ENCODE measurements around the gene GATD1. TPM values are rescaled to one million over a fixed set of nuclear protein-coding genes. Genes with fewer than 3 reads are reported as not detected.

The GATD1 gene
- total RNA-seq, 1 experiment from 2014 or later: 27.5 TPM

GRCh38 chr11:813456-814096, 36.3 kb upstream of the GATD1 start:
- in situ Hi-C loops (cut with HindIII; ENCODE audit: low pct_unique_long_range_greater_than_20kb, low sequenced_read_pairs): no loop called here
- DNase-seq (ENCODE audit: low read depth): no peak

- no peak for DNase-seq (ENCODE audit: low read depth)
- in situ Hi-C loops (cut with HindIII; ENCODE audit: low pct_unique_long_range_greater_than_20kb, low sequenced_read_pairs): no loop called here
Measured at GRCh38 chr11:813072-813455, 35.8 kb upstream of the GATD1 start.

DNA sequence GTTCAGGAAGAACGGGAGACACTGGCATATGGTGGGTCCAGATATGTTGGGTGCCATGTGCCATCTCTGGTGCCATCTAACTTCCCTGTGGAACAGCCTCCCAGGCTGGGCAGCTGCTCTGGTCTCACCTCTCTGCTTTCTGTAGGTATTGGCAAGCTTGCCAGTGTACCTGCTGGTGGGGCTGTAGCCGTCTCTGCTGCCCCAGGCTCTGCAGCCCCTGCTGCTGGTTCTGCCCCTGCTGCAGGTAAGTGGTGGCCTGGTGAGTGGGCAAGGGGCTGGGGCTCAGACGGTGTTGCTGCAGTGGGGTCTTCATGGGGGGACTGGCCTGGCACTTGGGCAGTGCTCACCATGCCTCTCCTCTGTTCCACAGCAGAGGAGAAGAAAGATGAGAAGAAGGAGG, 35.1 kb upstream of the GATD1 start:
- DNase-seq (ENCODE audit: low read depth): no peak
- in situ Hi-C loops (cut with HindIII; ENCODE audit: low pct_unique_long_range_greater_than_20kb, low sequenced_read_pairs): no loop called here

GRCh38 chr11:811446-812245, 34.4 kb upstream of the GATD1 start:
- in situ Hi-C loops (cut with HindIII; ENCODE audit: low pct_unique_long_range_greater_than_20kb, low sequenced_read_pairs): no loop called here

DNA sequence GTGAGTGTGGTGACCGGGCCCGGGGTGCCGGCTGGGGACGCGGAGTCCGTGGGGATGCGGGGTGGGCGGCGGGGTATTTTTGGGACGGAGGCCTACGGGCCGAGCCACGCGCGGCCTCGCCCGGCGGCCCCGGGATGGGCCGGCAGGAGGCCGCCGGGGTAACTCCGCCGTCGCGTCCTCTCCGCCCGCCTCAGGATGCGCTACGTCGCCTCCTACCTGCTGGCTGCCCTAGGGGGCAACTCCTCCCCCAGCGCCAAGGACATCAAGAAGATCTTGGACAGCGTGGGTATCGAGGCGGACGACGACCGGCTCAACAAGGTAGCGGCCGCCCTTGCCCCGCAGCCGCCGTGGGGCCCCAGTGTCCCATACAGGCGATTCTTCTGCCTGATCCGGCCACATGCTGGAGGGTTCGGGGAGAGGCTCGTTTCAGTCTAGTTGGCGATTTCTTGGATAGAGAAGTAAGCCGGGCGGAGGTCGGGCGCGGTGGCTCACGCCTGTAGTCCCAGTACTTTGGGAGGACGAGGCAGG, 32.8 kb upstream of the GATD1 start:
- no peak for DNase-seq (ENCODE audit: low read depth)
- in situ Hi-C loops (cut with HindIII; ENCODE audit: low pct_unique_long_range_greater_than_20kb, low sequenced_read_pairs): no loop called here

More at GRCh38 chr11:811446-812245, 34.4 kb upstream of the GATD1 start:
- no peak for DNase-seq (ENCODE audit: low read depth)

DNA sequence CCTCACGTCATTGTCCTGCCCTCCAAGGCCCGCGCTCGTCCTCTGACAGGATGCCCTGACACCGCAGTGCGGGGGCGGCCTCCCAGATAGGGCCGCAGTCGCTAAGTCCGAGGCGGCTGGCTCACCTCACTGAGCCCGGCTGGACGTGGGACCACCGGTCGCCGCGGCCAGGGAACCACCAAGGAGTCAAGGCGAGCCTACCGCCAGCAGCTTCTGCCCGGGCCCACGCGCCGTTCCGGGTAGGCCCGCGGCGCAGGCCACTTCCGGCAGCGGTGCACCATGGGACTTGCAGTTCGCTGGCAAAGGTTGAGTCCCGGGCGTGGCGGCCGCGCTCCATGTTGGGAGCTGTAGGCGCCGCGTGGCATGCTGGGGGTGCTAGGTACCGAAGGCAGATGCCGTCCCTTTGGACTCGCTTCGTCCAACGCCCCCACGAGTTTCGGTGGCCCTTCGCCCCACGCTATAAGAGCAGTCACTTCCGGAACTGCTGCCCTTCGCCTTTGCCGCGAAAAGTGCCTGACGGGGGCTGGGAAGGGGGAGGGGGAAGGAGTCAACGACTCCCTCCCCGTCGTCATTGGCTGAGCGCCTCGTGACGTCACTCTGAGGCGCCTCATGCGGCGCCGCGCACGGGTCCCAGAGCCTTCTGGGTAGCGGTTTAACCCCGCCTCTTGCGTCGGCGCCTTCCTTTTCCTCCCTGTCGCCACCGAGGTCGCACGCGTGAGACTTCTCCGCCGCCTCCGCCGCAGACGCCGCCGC, 32.2 kb upstream of the GATD1 start, which contains the start of gene RPLP2:
Gene RPLP2 (plus strand): TSS at position 681 of the 753 bp plus-strand sequence. CDS start 268 bp downstream, outside the sequence.
- in situ Hi-C loops (cut with HindIII; ENCODE audit: low pct_unique_long_range_greater_than_20kb, low sequenced_read_pairs): no loop called here
- DNase-seq (ENCODE audit: low read depth): peak; percentile 97

DNA sequence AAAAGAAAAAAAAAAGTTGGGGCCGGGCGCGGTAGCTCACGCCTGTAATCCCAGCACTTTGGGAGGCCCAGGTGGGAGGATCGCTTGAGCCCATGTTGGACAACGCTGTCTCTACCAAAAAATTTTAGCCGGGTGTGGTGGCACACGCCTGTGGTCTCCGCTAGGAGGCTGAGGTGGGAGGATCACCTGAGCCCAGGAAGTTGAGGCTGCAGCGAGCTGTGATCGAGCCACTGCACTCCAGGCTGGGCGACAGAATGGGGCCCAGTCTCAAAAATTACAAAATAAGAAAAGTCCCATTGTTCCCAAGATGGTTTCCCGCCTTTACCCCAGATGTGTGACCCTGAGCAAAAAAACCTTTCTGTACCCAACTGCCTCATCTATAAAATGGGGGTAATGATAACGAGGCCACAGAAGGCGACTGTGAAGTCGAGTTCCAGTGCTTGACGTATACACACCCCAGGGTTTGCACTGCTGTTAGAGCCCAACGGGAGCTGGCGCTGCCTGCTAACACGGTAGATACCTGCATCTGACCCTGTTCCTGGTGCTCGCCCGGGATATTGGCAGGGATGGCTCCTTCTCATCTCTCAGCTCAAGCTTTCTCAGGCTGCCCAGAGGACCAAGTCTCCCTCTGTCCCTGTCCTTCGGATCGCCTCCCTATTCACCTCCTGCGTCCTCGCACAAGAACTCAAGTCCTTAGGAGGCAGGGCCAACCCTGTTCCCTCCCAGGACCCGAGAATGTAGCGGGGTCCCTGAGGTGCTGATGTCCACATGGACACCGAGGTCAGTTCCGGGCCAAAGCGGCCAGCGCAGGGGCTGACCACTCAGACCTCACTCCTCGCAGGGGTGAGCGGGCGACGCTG, 31.4 kb upstream of the GATD1 start:
- DNase-seq (ENCODE audit: low read depth): no peak
- in situ Hi-C loops (cut with HindIII; ENCODE audit: low pct_unique_long_range_greater_than_20kb, low sequenced_read_pairs): no loop called here

- DNase-seq (ENCODE audit: low read depth): no peak
- in situ Hi-C loops (cut with HindIII; ENCODE audit: low pct_unique_long_range_greater_than_20kb, low sequenced_read_pairs): no loop called here
Measured at GRCh38 chr11:804599-804964, 27.3 kb upstream of the GATD1 start.

DNA sequence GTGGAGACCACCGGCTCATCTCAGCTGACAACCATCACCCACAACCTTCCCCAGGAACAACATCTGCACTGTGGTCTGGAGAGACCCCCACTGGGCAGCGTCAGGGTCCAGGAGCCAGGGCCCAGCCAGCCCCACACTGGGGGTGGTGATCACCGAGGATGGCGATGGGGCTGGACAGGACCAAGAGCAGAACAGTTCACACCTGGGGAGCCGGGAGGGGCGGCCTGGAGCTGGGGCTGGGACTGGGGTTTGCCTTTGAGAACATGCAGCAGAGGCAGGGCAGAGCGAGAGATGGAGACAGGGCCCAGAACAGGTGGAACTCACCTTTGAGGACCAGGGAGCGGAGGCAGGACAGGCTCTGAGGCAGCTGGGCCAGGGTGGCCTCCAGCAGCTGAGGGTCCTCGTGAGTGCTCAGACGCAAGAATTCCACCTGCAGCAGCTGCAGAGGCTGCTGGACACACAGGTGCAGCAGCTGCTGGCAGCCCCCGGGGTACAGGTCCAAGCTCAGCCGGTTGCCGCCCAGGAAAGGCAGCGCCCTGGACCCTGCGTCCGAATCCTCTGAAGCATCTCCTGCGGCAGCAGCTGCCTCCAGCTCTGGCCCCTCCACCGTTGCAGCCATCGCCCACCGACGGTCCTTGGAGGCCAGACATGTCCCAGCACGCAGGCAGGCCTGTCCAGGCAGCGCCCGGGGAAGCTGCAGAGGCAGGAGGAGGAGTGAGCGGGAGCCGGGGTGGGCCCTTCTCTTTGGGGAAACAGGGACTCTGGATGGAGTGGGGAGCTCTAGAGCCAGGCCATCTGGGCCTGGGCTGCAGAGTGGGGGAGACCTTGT, 26.7 kb upstream of the GATD1 start:
- DNase-seq (ENCODE audit: low read depth): no peak
- in situ Hi-C loops (cut with HindIII; ENCODE audit: low pct_unique_long_range_greater_than_20kb, low sequenced_read_pairs): no loop called here

DNA sequence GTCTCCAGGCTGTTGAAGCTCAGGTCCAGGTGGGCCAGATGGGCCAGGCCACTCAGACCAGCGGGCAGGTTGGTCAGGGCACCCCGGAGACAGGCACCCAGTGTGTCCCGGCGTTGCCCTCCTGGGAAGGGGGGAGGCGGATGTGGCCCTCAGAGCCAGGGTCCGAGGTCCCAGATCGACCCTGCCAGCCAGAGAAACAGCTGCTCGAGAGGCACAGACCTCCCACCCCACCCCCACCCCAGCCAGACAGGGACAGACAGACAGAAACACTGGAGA, 26.1 kb upstream of the GATD1 start:
- in situ Hi-C loops (cut with HindIII; ENCODE audit: low pct_unique_long_range_greater_than_20kb, low sequenced_read_pairs): no loop called here
- DNase-seq (ENCODE audit: low read depth): no peak

DNA sequence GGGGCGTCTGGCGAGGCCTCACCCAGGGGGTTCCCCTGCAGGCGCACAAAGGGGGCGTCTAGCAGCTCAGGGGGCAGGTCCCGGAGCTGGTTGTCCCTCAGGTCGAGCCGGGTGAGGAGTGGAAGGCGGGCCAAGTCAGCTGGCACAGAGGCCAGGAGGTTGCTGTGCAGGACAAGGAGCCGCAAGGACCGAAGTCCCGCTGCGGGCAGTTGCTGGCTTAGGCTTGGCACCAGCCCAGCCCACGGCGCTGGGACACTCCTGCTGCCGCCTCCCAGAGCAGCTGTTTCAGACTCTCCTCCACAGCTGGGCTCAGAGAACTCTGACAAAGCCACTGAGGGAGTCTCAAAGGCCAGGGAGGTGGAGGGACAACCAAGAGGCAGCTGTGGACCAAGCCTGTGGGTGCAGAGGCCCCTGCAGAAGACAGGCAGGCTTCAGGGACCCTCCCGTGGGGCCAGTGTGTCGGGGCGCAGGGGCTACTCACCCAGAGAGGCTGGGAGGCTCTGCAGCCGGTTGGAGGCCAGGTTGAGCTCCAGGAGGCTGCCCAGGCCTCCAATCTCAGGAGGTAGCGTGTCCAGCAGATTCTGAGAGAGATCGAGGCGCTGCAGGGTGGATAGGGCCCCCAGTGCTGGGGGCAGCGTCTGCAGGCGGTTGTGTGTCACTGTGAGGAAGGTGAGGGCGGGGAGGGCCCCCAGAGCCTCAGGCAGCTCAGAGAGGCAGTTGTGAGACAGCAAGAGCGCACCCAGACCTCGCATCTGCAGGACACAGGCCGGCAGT, 25.6 kb upstream of the GATD1 start:
- in situ Hi-C loops (cut with HindIII; ENCODE audit: low pct_unique_long_range_greater_than_20kb, low sequenced_read_pairs): no loop called here

DNA sequence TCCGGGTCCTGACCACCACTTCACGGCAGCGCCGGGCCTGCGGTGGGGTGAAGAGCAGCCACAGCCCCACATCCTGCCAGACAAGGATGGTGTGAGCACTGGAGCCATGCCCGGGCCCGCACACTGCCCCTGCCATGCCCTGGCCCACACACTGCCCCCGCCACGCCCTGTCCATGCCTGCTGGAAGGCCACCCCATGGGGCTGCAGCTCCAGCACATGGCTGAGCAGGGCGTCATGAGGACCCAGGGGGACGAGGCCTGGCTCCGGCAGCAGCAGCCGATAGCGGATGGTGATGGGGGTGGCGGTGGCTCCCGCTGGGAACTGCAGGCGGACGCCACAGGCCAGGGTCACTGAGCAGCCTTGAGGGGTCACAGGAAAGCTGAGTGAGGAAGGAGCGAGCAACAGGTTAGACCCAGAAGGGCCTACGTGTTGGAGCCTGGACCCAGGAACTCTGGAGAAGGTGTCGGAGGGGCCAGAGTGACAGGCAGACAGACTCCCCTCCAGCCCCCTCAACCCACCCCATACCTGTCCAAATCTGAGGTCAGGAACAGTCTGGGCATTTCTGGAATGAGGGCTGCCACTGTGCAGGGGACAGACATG, 24.8 kb upstream of the GATD1 start:
- in situ Hi-C loops (cut with HindIII; ENCODE audit: low pct_unique_long_range_greater_than_20kb, low sequenced_read_pairs): no loop called here
- DNase-seq (ENCODE audit: low read depth): no peak

More for the DNA sequence above, 25.6 kb upstream of the GATD1 start:
- no peak for DNase-seq (ENCODE audit: low read depth)

- no peak for DNase-seq (ENCODE audit: low read depth)
- in situ Hi-C loops (cut with HindIII; ENCODE audit: low pct_unique_long_range_greater_than_20kb, low sequenced_read_pairs): no loop called here
Measured at GRCh38 chr11:801097-801780, 24.0 kb upstream of the GATD1 start.

GRCh38 chr11:800473-800872, 23.2 kb upstream of the GATD1 start:
- in situ Hi-C loops (cut with HindIII; ENCODE audit: low pct_unique_long_range_greater_than_20kb, low sequenced_read_pairs): no loop called here
- DNase-seq (ENCODE audit: low read depth): no peak

GRCh38 chr11:799641-800316, 22.5 kb upstream of the GATD1 start:
- in situ Hi-C loops (cut with HindIII; ENCODE audit: low pct_unique_long_range_greater_than_20kb, low sequenced_read_pairs): no loop called here
- no peak for DNase-seq (ENCODE audit: low read depth)

Data from Caki2 (cell line).